CD14-positive monocyte (primary cell): ENCODE measurements around the gene SCP2. TPM values are rescaled to one million over a fixed set of nuclear protein-coding genes. Genes with fewer than 3 reads are reported as not detected.
A peak's percentile ranks its signal among the peaks of the same experiment; 100 is the strongest.

ENCODE experiments used
- DNase-seq, 3 donors: peaks; one replicate each; pipeline ENCODE4 v3.0.0-alpha.2; 2011 to 2022
- H2AFZ ChIP-seq: 2 replicates; pipeline ENCODE4 v1.6.0; 2012; ENCODE audit warnings: mild to moderate bottlenecking, low read depth, low read length, inconsistent platforms; ENCODE audit not compliant: insufficient read depth, poor library complexity, severe bottlenecking
- H3K27ac ChIP-seq, 2 donors: 1 replicate in 1 of 2; 2 replicates in 1 of 2; pipeline ENCODE4 v1.5.1; 2012 to 2013; ENCODE audit warnings: low read length in 2 of 2, control low read depth in 1 of 2, inconsistent platforms in 1 of 2, low read depth in 1 of 2, mild to moderate bottlenecking in 1 of 2
- H3K27me3 ChIP-seq, 2 donors: one replicate each; pipeline versions ENCODE4 v1.6.0 to v1.6.1; 2011 to 2013; ENCODE audit warnings: low read length in 2 of 2; ENCODE audit not compliant: control insufficient read depth in 2 of 2, insufficient read depth in 2 of 2
- H3K36me3 ChIP-seq, 2 donors: replicated peaks in 1 of 2; 1 replicate in 1 of 2; 2 replicates in 1 of 2; pipeline versions ENCODE4 v1.5.1 to v1.6.1; 2012 to 2013; ENCODE audit warnings: low read length in 2 of 2, control low read depth in 1 of 2, inconsistent platforms in 1 of 2, mild to moderate bottlenecking in 1 of 2; ENCODE audit not compliant: insufficient read depth in 2 of 2, control insufficient read depth in 1 of 2
- H3K4me1 ChIP-seq, 2 donors: 1 replicate in 1 of 2; 2 replicates in 1 of 2; pipeline versions ENCODE4 v1.5.1 to v1.6.1; 2012 to 2013; ENCODE audit warnings: low read length in 2 of 2, control low read depth in 1 of 2, inconsistent platforms in 1 of 2, mild to moderate bottlenecking in 1 of 2, moderate library complexity in 1 of 2; ENCODE audit not compliant: insufficient read depth in 2 of 2, control insufficient read depth in 1 of 2
- H3K4me2 ChIP-seq: replicated peaks from 2 replicates; pipeline ENCODE3; 2012; ENCODE audit warnings: low read length, moderate library complexity, mild to moderate bottlenecking; ENCODE audit not compliant: poor library complexity, severe bottlenecking; ENCODE audit errors: extremely low read depth
- H3K4me3 ChIP-seq, 3 experiments: fragments of 200-600 bp in 1 of 3; sonication (generic) in 1 of 3; replicated peaks in 1 of 3; 1 replicate in 2 of 3; 2 replicates in 1 of 3; pipeline ENCODE4 v1.5.1; 2011 to 2013; ENCODE audit warnings: low read length in 3 of 3, mild to moderate bottlenecking in 3 of 3, control low read depth in 2 of 3, low read depth in 2 of 3, inconsistent platforms in 1 of 3, moderate library complexity in 1 of 3
- H3K79me2 ChIP-seq: 2 replicates; pipeline ENCODE4 v1.6.0; 2012; ENCODE audit warnings: mild to moderate bottlenecking, control low read depth, inconsistent platforms, low read length, moderate library complexity; ENCODE audit not compliant: insufficient read depth
- H3K9ac ChIP-seq: 2 replicates; pipeline ENCODE4 v1.6.0; 2017; ENCODE audit warnings: low read length, mild to moderate bottlenecking; ENCODE audit not compliant: insufficient read depth, poor library complexity, severe bottlenecking
- H3K9me3 ChIP-seq, 2 donors: replicated peaks in 1 of 2; 1 replicate in 1 of 2; 2 replicates in 1 of 2; pipeline versions ENCODE4 v1.5.1 to v1.6.1; 2012 to 2013; ENCODE audit warnings: low read length in 2 of 2, control low read depth in 1 of 2; ENCODE audit not compliant: control insufficient read depth in 1 of 2, insufficient read depth in 1 of 2
- H4K20me1 ChIP-seq: 2 replicates; pipeline ENCODE4 v1.6.0; 2012; ENCODE audit warnings: mild to moderate bottlenecking, low read length, control low read depth, moderate library complexity; ENCODE audit not compliant: insufficient read depth
- H3K27ac Mint-ChIP-seq, 7 donors: one replicate each; pipeline ENCODE4 v1.8.0; 2020; ENCODE audit warnings: mild to moderate bottlenecking in 7 of 7, mixed read lengths in 7 of 7, moderate library complexity in 6 of 7, inconsistent platforms in 2 of 7
- H3K27me3 Mint-ChIP-seq, 3 donors: one replicate each; pipeline ENCODE4 v1.8.0; 2021 to 2022; ENCODE audit warnings: low read depth in 3 of 3, mild to moderate bottlenecking in 3 of 3, mixed read lengths in 3 of 3, moderate library complexity in 3 of 3, inconsistent platforms in 1 of 3
- H3K36me3 Mint-ChIP-seq, 2 donors: one replicate each; pipeline ENCODE4 v1.8.0; 2020; ENCODE audit warnings: mixed read lengths in 2 of 2, inconsistent platforms in 1 of 2, mild to moderate bottlenecking in 1 of 2
- H3K4me1 Mint-ChIP-seq: one replicate; pipeline ENCODE4 v1.8.0; 2020; ENCODE audit warnings: mild to moderate bottlenecking, mixed read lengths
- H3K4me3 Mint-ChIP-seq, 2 donors: one replicate each; pipeline ENCODE4 v1.8.0; 2020; ENCODE audit warnings: mild to moderate bottlenecking in 2 of 2, mixed read lengths in 2 of 2, moderate library complexity in 1 of 2
- H3K9me3 Mint-ChIP-seq, 7 donors: one replicate each; pipeline ENCODE4 v1.8.0; 2020 to 2022; ENCODE audit warnings: mixed read lengths in 7 of 7, mild to moderate bottlenecking in 6 of 7, moderate library complexity in 6 of 7, inconsistent platforms in 2 of 7
- CTCF ChIP-seq: fragments of 200-600 bp; IDR thresholded peaks from one replicate; pipeline ENCODE4 v1.8.0; 2022; ENCODE audit warnings: antibody characterized with exemption, mild to moderate bottlenecking
- WGBS: methylation state at CpG from one replicate; pipeline ENCODE4 v1.1.5; 2013; ENCODE audit warnings: missing lambda C conversion rate; ENCODE audit not compliant: insufficient coverage; 5-methylcytosine and 5-hydroxymethylcytosine counted together
- intact Hi-C, 2 donors: fragments of 100-400 bp; cut with micrococcal nuclease; formaldehyde crosslinking; loops; one replicate each; pipeline versions ENCODE4 v1.15.0 to v1.15.1; 2023
- polyA plus RNA-seq, 3 donors: library from polyadenylated mRNA; depleted of rRNA in 1 of 3; unstranded in 2 of 3; stranded (reverse) in 1 of 3; fragments of 300-500 nt in 2 of 3; fragments of >200 nt in 1 of 3; fragmentation: Illumina TruSeq in 2 of 3; gene quantifications; 1 replicate in 2 of 3; 2 replicates in 1 of 3; pipeline ENCODE4 v1.2.3, GENCODE V29; 2012 to 2021

Gene SCP2
- polyA plus RNA-seq, 3 donors: 56.3 to 197 (median 156) TPM

GRCh38 chr1:53090227-53091147, 163.4 kb downstream of the SCP2 start:
- Mint-ChIP-seq H3K36me3 (no peaks in the 10 kb centered on the region), H3K27ac (no peak overlapping the region), H3K9me3 (peaks cover 0 to 3% (median 0%) of the 10 kb centered on the region in 7 donors), H3K27me3 (peaks cover 0 to 4% (median 2%) of the 10 kb centered on the region in 3 donors), H3K4me1 (peaks cover 7% of the 10 kb centered on the region), H3K4me3 (no peak overlapping the region)
- intact Hi-C loops: no loop called here
- H3K4me3 ChIP-seq: no peak overlapping the region
- no peak overlapping the region for H3K27ac ChIP-seq
- no peak for DNase-seq
- H3K36me3 ChIP-seq: no peaks in the 10 kb centered on the region
- no peaks in the 10 kb centered on the region for H3K4me1 ChIP-seq
- H2AFZ ChIP-seq: peak overlapping the region; percentile 61
- no peaks in the 10 kb centered on the region for H4K20me1 ChIP-seq
- no peak for TF ChIP-seq CTCF
- H3K9ac ChIP-seq: no peak overlapping the region
- peaks cover 6 to 7% of the 10 kb centered on the region in 2 donors for H3K9me3 ChIP-seq
- WGBS: 90% methylated on average over 33 of the region's 37 CpGs
- H3K4me2 ChIP-seq: no peak overlapping the region
- H3K27me3 ChIP-seq: no peaks in the 10 kb centered on the region
- H3K79me2 ChIP-seq: no peaks in the 10 kb centered on the region

GRCh38 chr1:53091841-53092645, 165.0 kb downstream of the SCP2 start:
- H3K27ac ChIP-seq: no peak overlapping the region
- peak overlapping the region; percentile 61 for H2AFZ ChIP-seq
- Mint-ChIP-seq H3K27ac (peak overlapping the region in 1 of 7 donors; percentile 23), H3K9me3 (peaks cover 0 to 3% (median 0%) of the 10 kb centered on the region in 7 donors), H3K4me1 (peaks cover 7% of the 10 kb centered on the region), H3K36me3 (no peaks in the 10 kb centered on the region), H3K27me3 (peaks cover 0 to 4% (median 0%) of the 10 kb centered on the region in 3 donors), H3K4me3 (no peak overlapping the region)
- peaks cover 22 to 23% of the 10 kb centered on the region in 2 donors for H3K9me3 ChIP-seq
- no peak overlapping the region for H3K9ac ChIP-seq
- no peaks in the 10 kb centered on the region for H4K20me1 ChIP-seq
- H3K79me2 ChIP-seq: no peaks in the 10 kb centered on the region
- intact Hi-C loops: no loop called here
- H3K4me2 ChIP-seq: no peak overlapping the region
- H3K4me1 ChIP-seq: no peaks in the 10 kb centered on the region
- 88% methylated on average over 25 of the region's 26 CpGs for WGBS
- no peaks in the 10 kb centered on the region for H3K27me3 ChIP-seq
- no peaks in the 10 kb centered on the region for H3K36me3 ChIP-seq
- TF ChIP-seq CTCF: no peak
- H3K4me3 ChIP-seq: no peak overlapping the region
- no peak for DNase-seq
